GM12878 (cell line): ENCODE data around the gene GEMIN5. TPM values are rescaled to one million over a fixed set of nuclear protein-coding genes. Genes with fewer than 3 reads are reported as not detected.
A peak's percentile ranks its signal among the peaks of the same experiment; 100 is the strongest.

Source experiments
- ATAC-seq: fragments of 200-7000 bp; cut with Tn5 transposase; 3 replicates; pipeline ENCODE4 v1.9.1; 2020; ENCODE audit warnings: mild to moderate bottlenecking, moderate library complexity
- BruUV-seq: library from RNA; stranded (reverse); fragments of 400-500 nt; replicated peaks from 2 replicates; lab custom pipeline; 2021; lab: Mats Ljungman, UMichigan
- CTCF ChIA-PET: fragments of 300-600 bp; sonication (Branson Sonifier 250); formaldehyde crosslinking; extraction: SDS; loops from one replicate; lab custom pipeline; 2021; ENCODE audit warnings: inconsistent platforms; lab: Yijun Ruan, JAX
- POLR2A ChIA-PET: fragments of 350-600 bp; formaldehyde crosslinking; extraction: SDS; loops from one replicate; lab custom pipeline; 2021; ENCODE audit warnings: inconsistent platforms; lab: Charles Lee
- RAD21 ChIA-PET: fragments of 300-600 bp; sonication (Branson Sonifier 250); formaldehyde crosslinking; loops from one replicate; lab custom pipeline; 2023; ENCODE audit warnings: antibody characterized with exemption; ENCODE audit not compliant: unreplicated experiment; lab: Charles Lee
- SMC1A ChIA-PET: fragments of 300-600 bp; sonication (Branson Sonifier 250); formaldehyde crosslinking; loops from one replicate; lab custom pipeline; 2023; ENCODE audit not compliant: unreplicated experiment, uncharacterized antibody; lab: Charles Lee
- DNase-seq: peaks from one replicate; pipeline ENCODE4 v3.0.0-alpha.2; 2011; ENCODE audit warnings: low read depth, low spot score
- FAIRE-seq: peaks from 3 replicates; lab custom pipeline; 2011; peaks lifted over from hg19 to GRCh38; lab: Jason Lieb, UNC
- H2AFZ ChIP-seq: 2 replicates; pipeline ENCODE4 v1.6.0; 2011; ENCODE audit warnings: low read depth, low read length, control low read depth; ENCODE audit not compliant: control insufficient read depth
- H3K27ac ChIP-seq: 2 replicates; pipeline ENCODE4 v1.5.1; 2011; ENCODE audit warnings: control low read depth; ENCODE audit not compliant: control insufficient read depth, insufficient read depth
- H3K27me3 ChIP-seq, 2 experiments: replicated peaks in 1 of 2; 2 replicates each; pipeline versions ENCODE4 v1.6.0 to v1.6.1; 2011; ENCODE audit warnings: low read length in 1 of 2; ENCODE audit not compliant: control insufficient read depth in 2 of 2, insufficient read depth in 2 of 2
- H3K36me3 ChIP-seq, 2 experiments: 2 replicates each; pipeline ENCODE4 v1.5.1; 2011; ENCODE audit warnings: low read length in 1 of 2; ENCODE audit not compliant: control insufficient read depth in 2 of 2, insufficient read depth in 2 of 2
- H3K4me1 ChIP-seq: 2 replicates; pipeline ENCODE4 v1.6.1; 2011; ENCODE audit warnings: mild to moderate bottlenecking, low read length, moderate library complexity, mixed read lengths; ENCODE audit not compliant: control insufficient read depth, insufficient read depth
- H3K4me2 ChIP-seq: 2 replicates; pipeline ENCODE4 v1.6.0; 2011; ENCODE audit warnings: control low read depth; ENCODE audit not compliant: control insufficient read depth, insufficient read depth
- H3K4me3 ChIP-seq: fragments of 200-600 bp; sonication (generic); 2 replicates; pipeline ENCODE4 v1.5.1; 2016
- H3K79me2 ChIP-seq: 2 replicates; pipeline ENCODE4 v1.6.0; 2011; ENCODE audit warnings: low read length; ENCODE audit not compliant: control insufficient read depth, insufficient read depth
- H3K9ac ChIP-seq: 2 replicates; pipeline ENCODE4 v1.8.0; 2011; ENCODE audit warnings: low read length, control low read depth, mixed read lengths; ENCODE audit not compliant: control insufficient read depth, insufficient read depth
- H3K9me3 ChIP-seq: replicated peaks from 3 replicates; pipeline ENCODE4 v1.5.1; 2011; ENCODE audit warnings: mild to moderate bottlenecking, low read length; ENCODE audit not compliant: control insufficient read depth, insufficient read depth
- H4K20me1 ChIP-seq: 2 replicates; pipeline ENCODE4 v1.6.0; 2011; ENCODE audit not compliant: control insufficient read depth, insufficient read depth
- ATF2 ChIP-seq: IDR thresholded peaks from 2 replicates; pipeline ENCODE4 v1.6.1; 2012; ENCODE audit warnings: low read length, inconsistent platforms
- ATF7 ChIP-seq: fragments of 450-650 bp; IDR thresholded peaks from 2 replicates; pipeline ENCODE4 v1.6.1; 2016; ENCODE audit warnings: low read depth, mild to moderate bottlenecking
- CREB1 ChIP-seq: IDR thresholded peaks from 2 replicates; pipeline ENCODE4 v1.6.1; 2012; ENCODE audit warnings: low read depth, mild to moderate bottlenecking, inconsistent platforms
- EP300 ChIP-seq, 2 experiments: fragments of 150-350 bp in 1 of 2; IDR thresholded peaks; 2 replicates each; pipeline ENCODE4 v1.6.1; 2011 to 2012; ENCODE audit warnings: low read depth in 2 of 2, low read length in 2 of 2, borderline replicate concordance in 1 of 2, improper control_type of control experiment in 1 of 2, inconsistent platforms in 1 of 2; ENCODE audit not compliant: control insufficient read depth in 1 of 2
- GABPA ChIP-seq: IDR thresholded peaks from 2 replicates; pipeline ENCODE4 v1.6.1; 2014; ENCODE audit warnings: antibody characterized with exemption, low read depth, mild to moderate bottlenecking, inconsistent platforms
- JUNB ChIP-seq: IDR thresholded peaks from 2 replicates; pipeline ENCODE4 v1.6.1; 2016; ENCODE audit warnings: antibody characterized with exemption, mild to moderate bottlenecking
- MEF2A ChIP-seq: IDR thresholded peaks from 2 replicates; pipeline ENCODE4 v1.6.1; 2011; ENCODE audit warnings: low read depth, mild to moderate bottlenecking, low read length, moderate library complexity; ENCODE audit not compliant: insufficient read depth
- MEF2B ChIP-seq: fragments of 450-650 bp; IDR thresholded peaks from 2 replicates; pipeline ENCODE4 v1.6.1; 2018; ENCODE audit warnings: mild to moderate bottlenecking, moderate library complexity; ENCODE audit not compliant: partially characterized antibody, poor library complexity, severe bottlenecking
- MTA2 ChIP-seq: fragments of 450-650 bp; IDR thresholded peaks from 2 replicates; pipeline ENCODE4 v1.6.1; 2016; ENCODE audit warnings: low read depth, mild to moderate bottlenecking, moderate library complexity
- NFIC ChIP-seq: IDR thresholded peaks from 2 replicates; pipeline ENCODE4 v1.6.1; 2012; ENCODE audit warnings: low read depth, mild to moderate bottlenecking, inconsistent platforms, low read length, moderate library complexity
- NFYB ChIP-seq: IDR thresholded peaks from 2 replicates; pipeline ENCODE4 v1.6.1; 2011; ENCODE audit warnings: low read depth, mild to moderate bottlenecking, low read length, improper control_type of control experiment, moderate library complexity; ENCODE audit not compliant: insufficient read depth
- RUNX3 ChIP-seq: IDR thresholded peaks from 2 replicates; pipeline ENCODE4 v1.6.1; 2012; ENCODE audit warnings: low read length, inconsistent platforms
- SPI1 ChIP-seq: IDR thresholded peaks from 2 replicates; pipeline ENCODE4 v1.6.1; 2011; ENCODE audit warnings: low read depth, mild to moderate bottlenecking, low read length, moderate library complexity, borderline replicate concordance; ENCODE audit not compliant: insufficient read depth
- SUPT20H ChIP-seq: IDR thresholded peaks from 2 replicates; pipeline ENCODE4 v1.6.1; 2011; ENCODE audit warnings: low read depth, mild to moderate bottlenecking, low read length, moderate library complexity, borderline replicate concordance; ENCODE audit not compliant: control insufficient read depth
- WRNIP1 ChIP-seq: IDR thresholded peaks from 2 replicates; pipeline ENCODE4 v1.6.1; 2011; ENCODE audit warnings: low read depth, low read length, improper control_type of control experiment, borderline replicate concordance
- WGBS: methylation state at CpG from one replicate; pipeline ENCODE4 v1.1.6; 2016; ENCODE audit warnings: low lambda C conversion rate; ENCODE audit not compliant: insufficient replicate concordance, insufficient coverage; ENCODE audit errors: missing lambda C conversion rate; 5-methylcytosine and 5-hydroxymethylcytosine counted together
- in situ Hi-C: fragments of 300-500 bp; cut with MboI; formaldehyde crosslinking; loops from 9 replicates; pipeline ENCODE4 v1.14.3; 2018; ENCODE audit warnings: mixed read lengths
- intact Hi-C: fragments of 100-400 bp; cut with micrococcal nuclease; formaldehyde crosslinking; loops from one replicate; pipeline ENCODE4 v1.14.2; 2022; ENCODE audit not compliant: unreplicated experiment
- polyA plus RNA-seq, 11 experiments: library from polyadenylated mRNA; depleted of rRNA in 4 of 11; unstranded in 6 of 11; stranded (reverse) in 5 of 11; fragments of >200 nt; fragmentation: Nextera tagmentation in 4 of 11; fragmentation: Illumina TruSeq in 1 of 11; extraction: Ambion mirVana in 4 of 11; extraction: Trizol in 1 of 11; gene quantifications; 1 replicate in 1 of 11; 2 replicates in 10 of 11; pipeline versions ENCODE4 v1.2.1 to v1.2.3, GENCODE V29; 2011 to 2016; ENCODE audit warnings: inconsistent platforms in 2 of 11, missing spikeins in 2 of 11, low read depth in 1 of 11
- total RNA-seq, 4 experiments: library from RNA; depleted of rRNA in 3 of 4; stranded (reverse); fragments of >200 nt in 3 of 4; fragmentation: Illumina TruSeq in 1 of 4; extraction: Trizol in 1 of 4; gene quantifications; 2 replicates each; pipeline versions ENCODE4 v1.2.1 to v1.2.3, GENCODE V29; 2013 to 2021
- TF ChIP-seq, protein P1 (sequence below): fragments of 450-650 bp; IDR thresholded peaks from 2 replicates; pipeline ENCODE4 v1.6.1; 2016; ENCODE audit warnings: mild to moderate bottlenecking

GEMIN5 gene
- total and polyA plus RNA-seq, 10 of the 15 experiments (the other 5 are each of a cell fraction or from before 2014, with no cell fraction given): 6.3 to 29.8 (median 23.3) TPM

- Histone ChIP-seq H3K9me3 (no peaks in the 10 kb centered on the region), H3K79me2 (no peaks in the 10 kb centered on the region), H3K4me1 (no peaks in the 10 kb centered on the region), H3K27ac (no peak overlapping the region), H3K4me2 (no peak overlapping the region), H3K27me3 (no peaks in the 10 kb centered on the region), H3K9ac (no peak overlapping the region)
- CTCF ChIA-PET: interaction anchor here (1.9 kb wide), 1 partner anchor 10 kb away, joined by 13 read pairs; no protein-coding TSS in a partner anchor
- POLR2A ChIA-PET: no interaction called here
- in situ Hi-C loops: no loop called here
- peak; percentile 94 for ATAC-seq
- BruUV-seq: no TSS peak
- RAD21 ChIA-PET: interaction anchor here (1.3 kb wide), 1 partner anchor 66 kb away, joined by 3 read pairs; no protein-coding TSS in a partner anchor
- peak; percentile 54; the same call in 1 of the 2 replicates for TF ChIP-seq CREB1
- no peak for TF ChIP-seq EP300 (IDR thresholded peaks at IDR 0.05; ENCODE audit: borderline replicate concordance in 1 of 2, control insufficient read depth in 1 of 2, low read depth in 2 of 2, low read length in 2 of 2)
- peak; percentile 61 for TF ChIP-seq JUNB
- TF ChIP-seq MTA2: 0 out of 2 replicates have a peak, but pooled peaks have one; percentile 24
- 0 out of 2 replicates have a peak, but pooled peaks have one; percentile 38 for TF ChIP-seq NFIC
- TF ChIP-seq MEF2A: peak; percentile 59; the same call in 1 of the 2 replicates
- TF ChIP-seq WRNIP1: no peak
- peak; percentile 63 for TF ChIP-seq SPI1
- peak; percentile 31 for TF ChIP-seq MEF2B
- TF ChIP-seq, protein P1, sequence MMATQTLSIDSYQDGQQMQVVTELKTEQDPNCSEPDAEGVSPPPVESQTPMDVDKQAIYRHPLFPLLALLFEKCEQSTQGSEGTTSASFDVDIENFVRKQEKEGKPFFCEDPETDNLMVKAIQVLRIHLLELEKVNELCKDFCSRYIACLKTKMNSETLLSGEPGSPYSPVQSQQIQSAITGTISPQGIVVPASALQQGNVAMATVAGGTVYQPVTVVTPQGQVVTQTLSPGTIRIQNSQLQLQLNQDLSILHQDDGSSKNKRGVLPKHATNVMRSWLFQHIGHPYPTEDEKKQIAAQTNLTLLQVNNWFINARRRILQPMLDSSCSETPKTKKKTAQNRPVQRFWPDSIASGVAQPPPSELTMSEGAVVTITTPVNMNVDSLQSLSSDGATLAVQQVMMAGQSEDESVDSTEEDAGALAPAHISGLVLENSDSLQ: 0 out of 2 replicates have a peak, but pooled peaks have one; percentile 31
- TF ChIP-seq SUPT20H: no peak
- peak; percentile 78 for TF ChIP-seq NFYB
- TF ChIP-seq RUNX3: peak; percentile 76
- TF ChIP-seq ATF2: peak; percentile 61; the same call in 1 of the 2 replicates
- 0 out of 2 replicates have a peak, but pooled peaks have one; percentile 11 for TF ChIP-seq GABPA
- peak; percentile 31; the same call in 1 of the 2 replicates for TF ChIP-seq ATF7
- TF ChIP-seq, all 136 proteins: peak for 13
- intact Hi-C loops: no loop called here
- FAIRE-seq (no peak), DNase-seq (no peak)
- H4K20me1 ChIP-seq: no peaks in the 10 kb centered on the region
- SMC1A ChIA-PET: no interaction called here
- 36% methylated on average over 1 of the region's 1 CpG for WGBS
- no peak overlapping the region for H2AFZ ChIP-seq
- peaks cover 4 to 22% of the 10 kb centered on the region in 2 experiments for H3K36me3 ChIP-seq
- H3K4me3 ChIP-seq: no peak overlapping the region
Measured at GRCh38 chr5:154962494-154962893, 24.5 kb upstream of the GEMIN5 start.
